RWPE2 (cell line): ENCODE results near the gene MET.

Experiments
- ATAC-seq: fragments of 200-7000 bp; cut with Tn5 transposase; 3 replicates; pipeline ENCODE4 v1.9.1; 2021; ENCODE audit warnings: low read depth
- DNase-seq: peaks from one replicate; pipeline ENCODE4 v3.0.0-alpha.2; 2020; ENCODE audit warnings: low spot score
- H3K27ac ChIP-seq: fragments of 450-650 bp; 2 replicates; pipeline ENCODE4 v1.5.1; 2017; ENCODE audit warnings: mild to moderate bottlenecking; ENCODE audit not compliant: poor library complexity, severe bottlenecking
- H3K27me3 ChIP-seq: fragments of 250-450 bp; sonication (Bioruptor Pico); 2 replicates; pipeline ENCODE4 v1.5.1; 2021; ENCODE audit warnings: mild to moderate bottlenecking, moderate library complexity; ENCODE audit not compliant: insufficient read depth, poor library complexity, severe bottlenecking
- H3K36me3 ChIP-seq: fragments of 250-450 bp; sonication (Bioruptor Pico); 2 replicates; pipeline ENCODE4 v1.5.1; 2020; ENCODE audit warnings: low read depth, mild to moderate bottlenecking, moderate library complexity
- H3K4me1 ChIP-seq: fragments of 250-450 bp; sonication (Bioruptor Pico); 2 replicates; pipeline ENCODE4 v1.5.1; 2021; ENCODE audit warnings: mild to moderate bottlenecking, moderate library complexity; ENCODE audit not compliant: insufficient read depth, poor library complexity, severe bottlenecking
- H3K4me3 ChIP-seq: fragments of 250-450 bp; sonication (Bioruptor Pico); 2 replicates; pipeline ENCODE4 v1.5.1; 2021; ENCODE audit warnings: mild to moderate bottlenecking, moderate library complexity; ENCODE audit not compliant: severe bottlenecking
- H3K9me3 ChIP-seq: fragments of 250-450 bp; sonication (Bioruptor Pico); 2 replicates; pipeline ENCODE4 v1.5.1; 2021; ENCODE audit warnings: mild to moderate bottlenecking, moderate library complexity; ENCODE audit not compliant: severe bottlenecking
- CTCF ChIP-seq: fragments of 450-650 bp; IDR thresholded peaks from one replicate; pipeline ENCODE4 v1.5.1; 2017; ENCODE audit warnings: mild to moderate bottlenecking, moderate library complexity; ENCODE audit not compliant: poor library complexity, severe bottlenecking

Gene MET

GRCh38 chr7:116734710-116735109 is 62.7 kb downstream of the MET start:
- Histone ChIP-seq H3K27ac (no peak overlapping the region), H3K9me3 (no peaks in the 10 kb centered on the region), H3K36me3 (peaks cover 66% of the 10 kb centered on the region), H3K27me3 (no peaks in the 10 kb centered on the region), H3K4me1 (no peaks in the 10 kb centered on the region), H3K4me3 (no peak overlapping the region)
- DNase-seq (no peak), ATAC-seq (no peak)
- TF ChIP-seq CTCF, result no peak

GRCh38 chr7:116736927-116737715 is 65.1 kb downstream of the MET start:
- ATAC-seq (no peak), DNase-seq (no peak)
- H3K4me3 ChIP-seq, result no peak overlapping the region
- no peak for TF ChIP-seq CTCF
- peaks cover 10% of the 10 kb centered on the region for H3K4me1 ChIP-seq
- no peaks in the 10 kb centered on the region for H3K27me3 ChIP-seq
- H3K9me3 ChIP-seq, result no peaks in the 10 kb centered on the region
- no peak overlapping the region for H3K27ac ChIP-seq
- peaks cover 82% of the 10 kb centered on the region for H3K36me3 ChIP-seq

- H3K27me3 ChIP-seq, result no peaks in the 10 kb centered on the region
- peaks cover 10% of the 10 kb centered on the region for H3K4me1 ChIP-seq
- H3K4me3 ChIP-seq, result no peak overlapping the region
- H3K27ac ChIP-seq, result no peak overlapping the region
- no peak for DNase-seq
- ATAC-seq, result no peak
- H3K9me3 ChIP-seq, result no peaks in the 10 kb centered on the region
- peaks cover 79% of the 10 kb centered on the region for H3K36me3 ChIP-seq
- TF ChIP-seq CTCF, result no peak
These were observed 66.4 kb downstream of the MET start for GRCh38 chr7:116738378-116738777.

DNA sequence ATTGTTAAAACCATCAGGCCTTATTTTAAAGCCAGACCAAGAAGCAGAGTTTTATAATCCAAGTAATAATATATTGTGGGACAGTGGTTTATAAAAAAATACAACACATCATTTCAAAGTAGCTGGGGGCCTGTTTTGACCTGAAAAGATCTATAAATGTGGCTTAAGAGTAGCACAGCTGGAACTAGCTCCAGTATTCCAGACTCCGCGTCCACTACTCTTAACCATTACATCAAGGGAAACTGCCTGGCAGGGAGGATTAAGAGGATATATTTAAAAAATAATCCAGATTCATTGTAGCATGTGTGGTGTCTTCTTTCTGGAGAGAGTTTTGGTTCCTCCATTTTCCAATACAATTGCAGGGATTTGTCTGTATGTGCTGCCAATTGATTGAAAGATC is 67.3 kb downstream of the MET start:
- Histone ChIP-seq H3K27me3 (no peaks in the 10 kb centered on the region), H3K4me3 (no peak overlapping the region), H3K27ac (no peak overlapping the region), H3K4me1 (peaks cover 10% of the 10 kb centered on the region), H3K9me3 (no peaks in the 10 kb centered on the region), H3K36me3 (peaks cover 79% of the 10 kb centered on the region)
- no peak for TF ChIP-seq CTCF
- ATAC-seq, result no peak
- no peak for DNase-seq

- no peak for TF ChIP-seq CTCF
- no peaks in the 10 kb centered on the region for H3K9me3 ChIP-seq
- peak overlapping the region; percentile 20 for H3K27ac ChIP-seq
- H3K4me1 ChIP-seq, result peaks cover 10% of the 10 kb centered on the region
- no peaks in the 10 kb centered on the region for H3K27me3 ChIP-seq
- ATAC-seq (no peak), DNase-seq (no peak)
- H3K4me3 ChIP-seq, result no peak overlapping the region
- H3K36me3 ChIP-seq, result peaks cover 74% of the 10 kb centered on the region
These were observed 68.2 kb downstream of the MET start for GRCh38 chr7:116740231-116740630.
